H7 (cell line): Measurements from ENCODE around the gene USP43. TPM values are rescaled to one million over a fixed set of nuclear protein-coding genes. Genes with fewer than 3 reads are reported as not detected.
"Not testable (repeated sequence)": the region's sequence is repeated elsewhere in the genome, so short reads cannot be mapped to it uniquely, and the experiment has no call there.

Experiments
- DNase-seq: peaks from one replicate; pipeline ENCODE4 v3.0.0; 2012
- H3K27me3 ChIP-seq: 2 replicates; pipeline ENCODE4 v1.6.0; 2011; ENCODE audit warnings: mild to moderate bottlenecking, low read length; ENCODE audit not compliant: control insufficient read depth, insufficient read depth
- H3K36me3 ChIP-seq: replicated peaks from 2 replicates; pipeline ENCODE4 v1.5.1; 2011; ENCODE audit warnings: low read length; ENCODE audit not compliant: control insufficient read depth, insufficient read depth
- H3K4me3 ChIP-seq: 2 replicates; pipeline ENCODE4 v1.5.1; 2011; ENCODE audit warnings: low read depth, mild to moderate bottlenecking, control low read depth, low read length, moderate library complexity; ENCODE audit not compliant: insufficient read depth
- total RNA-seq: library from RNA; depleted of rRNA; stranded (reverse); fragments of >200 nt; shearing (Covaris generic); gene quantifications from 2 replicates; pipeline ENCODE4 v1.2.3, GENCODE V29; 2014

The USP43 gene
- total RNA-seq, 1 experiment from 2014 or later: 5.0 TPM

GRCh38 chr17:9640388-9640787, 4.9 kb upstream of the USP43 start:
- DNase-seq, H3K27me3 ChIP-seq, H3K4me3 ChIP-seq, H3K36me3 ChIP-seq: not testable (repeated sequence)

GRCh38 chr17:9643611-9644010, 1.7 kb upstream of the USP43 start:
- Histone ChIP-seq H3K4me3 (no peak overlapping the region), H3K27me3 (peaks cover 8% of the 10 kb centered on the region), H3K36me3 (no peaks in the 10 kb centered on the region)
- no peak for DNase-seq

- DNase-seq: peak; percentile 79
- peaks cover 8% of the 10 kb centered on the region for H3K27me3 ChIP-seq
- no peaks in the 10 kb centered on the region for H3K36me3 ChIP-seq
Observed at GRCh38 chr17:9645851-9646545, 681 bp downstream of the USP43 start.

GRCh38 chr17:9646546-9646885, 1.2 kb downstream of the USP43 start:
- Histone ChIP-seq H3K36me3 (no peaks in the 10 kb centered on the region), H3K4me3 (peak overlapping the region; percentile 75), H3K27me3 (peaks cover 8% of the 10 kb centered on the region)
- peak; percentile 27 for DNase-seq

More at GRCh38 chr17:9645851-9646545, 681 bp downstream of the USP43 start:
- peak overlapping the region; percentile 75 for H3K4me3 ChIP-seq

GRCh38 chr17:9647014-9647413, 1.7 kb downstream of the USP43 start:
- DNase-seq: peak; percentile 57
- Histone ChIP-seq H3K36me3 (no peaks in the 10 kb centered on the region), H3K4me3 (peak overlapping the region; percentile 75), H3K27me3 (peaks cover 8% of the 10 kb centered on the region)

GRCh38 chr17:9648521-9649110, 3.3 kb downstream of the USP43 start:
- peak; percentile 56 for DNase-seq
- Histone ChIP-seq H3K4me3 (no peak overlapping the region), H3K27me3 (peaks cover 8% of the 10 kb centered on the region), H3K36me3 (no peaks in the 10 kb centered on the region)

GRCh38 chr17:9658593-9659211, 13.4 kb downstream of the USP43 start:
- DNase-seq: no peak
- H3K36me3 ChIP-seq: no peaks in the 10 kb centered on the region
- H3K27me3 ChIP-seq: no peaks in the 10 kb centered on the region

GRCh38 chr17:9661027-9661426, 15.7 kb downstream of the USP43 start:
- no peak for DNase-seq

More at GRCh38 chr17:9658593-9659211, 13.4 kb downstream of the USP43 start:
- H3K4me3 ChIP-seq: no peak overlapping the region

GRCh38 chr17:9663511-9663910, 18.2 kb downstream of the USP43 start:
- not testable (repeated sequence) for H3K36me3 ChIP-seq, H3K27me3 ChIP-seq, DNase-seq, H3K4me3 ChIP-seq

More at GRCh38 chr17:9661027-9661426, 15.7 kb downstream of the USP43 start:
- Histone ChIP-seq H3K27me3 (no peaks in the 10 kb centered on the region), H3K4me3 (no peak overlapping the region), H3K36me3 (no peaks in the 10 kb centered on the region)

- no peak for DNase-seq
- H3K36me3 ChIP-seq: no peaks in the 10 kb centered on the region; the same call in 1 of the 2 replicates
- H3K4me3 ChIP-seq: no peak overlapping the region
- H3K27me3 ChIP-seq: no peaks in the 10 kb centered on the region
Observed at GRCh38 chr17:9666461-9667050, 21.2 kb downstream of the USP43 start.

GRCh38 chr17:9668517-9668916, 23.2 kb downstream of the USP43 start:
- DNase-seq: no peak
- H3K4me3 ChIP-seq: no peak overlapping the region
- H3K27me3 ChIP-seq: no peaks in the 10 kb centered on the region
- no peaks in the 10 kb centered on the region; the same call in 1 of the 2 replicates for H3K36me3 ChIP-seq

GRCh38 chr17:9669551-9670008, 24.3 kb downstream of the USP43 start:
- Histone ChIP-seq H3K4me3 (no peak overlapping the region), H3K36me3 (no peaks in the 10 kb centered on the region; the same call in 1 of the 2 replicates), H3K27me3 (no peaks in the 10 kb centered on the region)
- no peak for DNase-seq

- peak; percentile 16 for DNase-seq
- Histone ChIP-seq H3K4me3 (no peak overlapping the region), H3K36me3 (no peaks in the 10 kb centered on the region; the same call in 1 of the 2 replicates), H3K27me3 (no peaks in the 10 kb centered on the region)
Observed at GRCh38 chr17:9670596-9670995, 25.3 kb downstream of the USP43 start.

- Histone ChIP-seq H3K4me3 (no peak overlapping the region), H3K27me3 (no peaks in the 10 kb centered on the region), H3K36me3 (no peaks in the 10 kb centered on the region)
- DNase-seq: no peak
Observed at GRCh38 chr17:9671559-9671958, 26.2 kb downstream of the USP43 start.
